Measurements from ENCODE around the gene ZSCAN4.

GRCh38 chr19:57651654-57651996 is 17.1 kb upstream of the ZSCAN4 start:
- no peak for TF ChIP-seq RAD21 (IDR thresholded peaks at IDR 0.05)
- TF ChIP-seq TAF1 (conservative IDR thresholded peaks at IDR 0.05): no peak
- TF ChIP-seq, protein P1, sequence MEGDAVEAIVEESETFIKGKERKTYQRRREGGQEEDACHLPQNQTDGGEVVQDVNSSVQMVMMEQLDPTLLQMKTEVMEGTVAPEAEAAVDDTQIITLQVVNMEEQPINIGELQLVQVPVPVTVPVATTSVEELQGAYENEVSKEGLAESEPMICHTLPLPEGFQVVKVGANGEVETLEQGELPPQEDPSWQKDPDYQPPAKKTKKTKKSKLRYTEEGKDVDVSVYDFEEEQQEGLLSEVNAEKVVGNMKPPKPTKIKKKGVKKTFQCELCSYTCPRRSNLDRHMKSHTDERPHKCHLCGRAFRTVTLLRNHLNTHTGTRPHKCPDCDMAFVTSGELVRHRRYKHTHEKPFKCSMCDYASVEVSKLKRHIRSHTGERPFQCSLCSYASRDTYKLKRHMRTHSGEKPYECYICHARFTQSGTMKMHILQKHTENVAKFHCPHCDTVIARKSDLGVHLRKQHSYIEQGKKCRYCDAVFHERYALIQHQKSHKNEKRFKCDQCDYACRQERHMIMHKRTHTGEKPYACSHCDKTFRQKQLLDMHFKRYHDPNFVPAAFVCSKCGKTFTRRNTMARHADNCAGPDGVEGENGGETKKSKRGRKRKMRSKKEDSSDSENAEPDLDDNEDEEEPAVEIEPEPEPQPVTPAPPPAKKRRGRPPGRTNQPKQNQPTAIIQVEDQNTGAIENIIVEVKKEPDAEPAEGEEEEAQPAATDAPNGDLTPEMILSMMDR (IDR thresholded peaks at IDR 0.05; ENCODE audit: low read depth, low read length, missing input control): no peak
- TF ChIP-seq FOXA1 (IDR thresholded peaks at IDR 0.05): no peak
- TF ChIP-seq, protein P2, sequence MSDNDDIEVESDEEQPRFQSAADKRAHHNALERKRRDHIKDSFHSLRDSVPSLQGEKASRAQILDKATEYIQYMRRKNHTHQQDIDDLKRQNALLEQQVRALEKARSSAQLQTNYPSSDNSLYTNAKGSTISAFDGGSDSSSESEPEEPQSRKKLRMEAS (IDR thresholded peaks at IDR 0.05): no peak
- no peak for TF ChIP-seq GABPA (IDR thresholded peaks at IDR 0.05 in 1 of 2, conservative IDR thresholded peaks at IDR 0.05 in 1 of 2)
- TF ChIP-seq JUND (IDR thresholded peaks at IDR 0.05): no peak
- TF ChIP-seq, protein P3, sequence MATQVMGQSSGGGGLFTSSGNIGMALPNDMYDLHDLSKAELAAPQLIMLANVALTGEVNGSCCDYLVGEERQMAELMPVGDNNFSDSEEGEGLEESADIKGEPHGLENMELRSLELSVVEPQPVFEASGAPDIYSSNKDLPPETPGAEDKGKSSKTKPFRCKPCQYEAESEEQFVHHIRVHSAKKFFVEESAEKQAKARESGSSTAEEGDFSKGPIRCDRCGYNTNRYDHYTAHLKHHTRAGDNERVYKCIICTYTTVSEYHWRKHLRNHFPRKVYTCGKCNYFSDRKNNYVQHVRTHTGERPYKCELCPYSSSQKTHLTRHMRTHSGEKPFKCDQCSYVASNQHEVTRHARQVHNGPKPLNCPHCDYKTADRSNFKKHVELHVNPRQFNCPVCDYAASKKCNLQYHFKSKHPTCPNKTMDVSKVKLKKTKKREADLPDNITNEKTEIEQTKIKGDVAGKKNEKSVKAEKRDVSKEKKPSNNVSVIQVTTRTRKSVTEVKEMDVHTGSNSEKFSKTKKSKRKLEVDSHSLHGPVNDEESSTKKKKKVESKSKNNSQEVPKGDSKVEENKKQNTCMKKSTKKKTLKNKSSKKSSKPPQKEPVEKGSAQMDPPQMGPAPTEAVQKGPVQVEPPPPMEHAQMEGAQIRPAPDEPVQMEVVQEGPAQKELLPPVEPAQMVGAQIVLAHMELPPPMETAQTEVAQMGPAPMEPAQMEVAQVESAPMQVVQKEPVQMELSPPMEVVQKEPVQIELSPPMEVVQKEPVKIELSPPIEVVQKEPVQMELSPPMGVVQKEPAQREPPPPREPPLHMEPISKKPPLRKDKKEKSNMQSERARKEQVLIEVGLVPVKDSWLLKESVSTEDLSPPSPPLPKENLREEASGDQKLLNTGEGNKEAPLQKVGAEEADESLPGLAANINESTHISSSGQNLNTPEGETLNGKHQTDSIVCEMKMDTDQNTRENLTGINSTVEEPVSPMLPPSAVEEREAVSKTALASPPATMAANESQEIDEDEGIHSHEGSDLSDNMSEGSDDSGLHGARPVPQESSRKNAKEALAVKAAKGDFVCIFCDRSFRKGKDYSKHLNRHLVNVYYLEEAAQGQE (IDR thresholded peaks at IDR 0.05): no peak
